Measurements from ENCODE around the gene TTC28. TPM values are rescaled to one million over a fixed set of nuclear protein-coding genes. Genes with fewer than 3 reads are reported as not detected.

TTC28 gene
- total RNA-seq, 2 experiments from 2014 or later = 1.6 to 1.9 TPM

DNA sequence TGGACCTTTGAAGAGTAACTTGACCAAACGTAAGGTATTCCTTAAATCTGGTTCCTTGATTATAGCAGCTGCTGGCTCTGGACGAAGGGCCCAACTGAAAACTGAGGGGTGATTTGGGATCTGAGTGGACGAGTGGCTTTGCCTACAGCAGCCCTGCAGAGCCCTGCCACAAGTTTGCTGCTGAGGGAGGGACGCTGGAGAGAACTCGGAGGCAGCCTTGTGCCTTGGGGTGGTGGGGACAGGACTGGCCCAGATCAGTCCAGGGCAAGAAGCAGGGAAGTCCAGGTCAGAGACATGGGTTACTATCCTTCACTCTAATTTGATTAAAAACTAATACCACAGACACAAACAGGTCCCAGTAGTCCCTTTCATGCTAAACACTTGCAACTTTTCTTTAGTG lies 671.0 kb downstream of the TTC28 start:
- no peaks in the 10 kb centered on the region for H3K36me3 Mint-ChIP-seq (ENCODE audit: low read depth)
- no peak overlapping the region for H3K27ac Mint-ChIP-seq
- DNase-seq = no peak
- H3K4me1 Mint-ChIP-seq (ENCODE audit: low read depth) = no peaks in the 10 kb centered on the region
- H3K9me3 Mint-ChIP-seq = no peaks in the 10 kb centered on the region
- no peaks in the 10 kb centered on the region for H3K27me3 Mint-ChIP-seq (ENCODE audit: low read depth)
- intact Hi-C loops (cut with micrococcal nuclease) = loop anchor here (2.0 to 5.0 kb wide), 2 partner anchors 128 to 1331 kb away; no protein-coding TSS in a partner anchor
- no peak overlapping the region for H3K4me3 Mint-ChIP-seq
- CTCF ChIA-PET = interaction anchor here (1.3 kb wide), 1 partner anchor 127 kb away, joined by 7 read pairs; no protein-coding TSS in a partner anchor

DNA sequence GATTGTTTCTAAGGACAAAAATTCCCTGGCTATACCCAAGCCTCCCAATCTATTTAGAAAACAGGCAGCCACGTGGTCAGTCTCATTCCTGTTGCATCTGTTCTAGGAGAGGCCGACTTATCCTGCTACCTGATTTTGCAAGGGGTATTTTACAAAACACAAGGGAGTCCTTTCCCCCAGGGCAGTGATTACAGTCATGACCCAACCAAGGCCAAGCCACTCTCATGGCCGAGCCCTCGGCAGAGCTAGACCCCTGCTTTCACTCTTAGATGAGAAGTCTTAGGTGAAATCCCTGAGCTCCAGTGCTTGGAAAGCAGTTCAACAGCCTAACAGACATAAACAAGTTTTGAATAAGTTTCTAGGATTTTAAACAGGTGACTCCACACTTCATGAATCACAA lies 671.6 kb downstream of the TTC28 start:
- H3K4me3 Mint-ChIP-seq = no peak overlapping the region
- H3K27ac Mint-ChIP-seq = no peak overlapping the region
- H3K36me3 Mint-ChIP-seq (ENCODE audit: low read depth) = no peaks in the 10 kb centered on the region
- no peaks in the 10 kb centered on the region for H3K4me1 Mint-ChIP-seq (ENCODE audit: low read depth)
- CTCF ChIA-PET = interaction anchor here (1.3 kb wide), 1 partner anchor 127 kb away, joined by 7 read pairs; no protein-coding TSS in a partner anchor
- H3K27me3 Mint-ChIP-seq (ENCODE audit: low read depth) = no peaks in the 10 kb centered on the region
- no peak for DNase-seq
- H3K9me3 Mint-ChIP-seq = no peaks in the 10 kb centered on the region
- intact Hi-C loops (cut with micrococcal nuclease) = loop anchor here (2.0 to 5.0 kb wide), 2 partner anchors 127 to 1331 kb away; no protein-coding TSS in a partner anchor

DNA sequence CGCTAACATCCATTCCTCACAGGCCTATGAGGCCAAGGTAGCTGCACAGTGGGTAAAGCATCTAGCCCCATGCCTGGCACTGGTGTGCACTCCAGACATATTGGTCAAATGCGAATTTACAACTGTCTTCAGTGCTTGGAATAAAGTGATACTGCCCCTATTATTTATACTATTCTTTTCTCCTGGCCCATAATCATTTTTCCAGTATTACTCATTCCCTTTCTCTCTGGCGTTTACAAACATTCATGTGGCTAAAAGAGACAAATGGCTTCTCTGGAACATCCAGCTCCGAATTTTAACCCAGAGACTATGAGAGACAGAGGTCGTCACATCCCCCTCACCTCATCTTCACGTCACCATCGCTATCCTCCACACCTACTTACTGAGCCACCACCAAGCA lies 673.4 kb downstream of the TTC28 start:
- no peak overlapping the region for H3K27ac Mint-ChIP-seq
- intact Hi-C loops (cut with micrococcal nuclease) = loop anchor here (5.0 kb wide), 1 partner anchor 1329 kb away; no protein-coding TSS in a partner anchor

DNA sequence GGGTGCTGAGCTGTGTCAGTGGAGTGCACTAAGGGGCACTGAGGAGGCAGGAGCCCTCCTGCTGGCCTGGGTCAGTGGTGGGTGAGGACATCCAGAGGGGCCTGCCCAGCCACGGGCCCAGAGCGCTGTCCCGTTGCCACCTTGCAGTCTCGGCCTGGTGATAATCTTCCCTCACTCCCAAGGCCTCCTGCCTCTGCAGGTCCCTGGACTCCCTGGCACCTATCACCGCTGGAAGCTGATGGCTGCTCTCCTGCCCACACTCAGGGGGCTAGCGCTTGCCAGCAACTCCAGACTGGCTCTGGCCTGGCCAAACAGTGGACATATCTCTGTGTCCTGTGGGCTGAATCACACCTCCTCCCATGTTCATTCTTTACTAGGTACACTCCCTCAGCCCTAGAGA lies 674.1 kb downstream of the TTC28 start:
- Mint-ChIP-seq H3K27ac (no peak overlapping the region), H3K4me1 (ENCODE audit: low read depth) (no peaks in the 10 kb centered on the region), H3K9me3 (no peaks in the 10 kb centered on the region), H3K36me3 (ENCODE audit: low read depth) (no peaks in the 10 kb centered on the region), H3K27me3 (ENCODE audit: low read depth) (no peaks in the 10 kb centered on the region), H3K4me3 (no peak overlapping the region)
- intact Hi-C loops (cut with micrococcal nuclease) = loop anchor here (5.0 kb wide), 1 partner anchor 1328 kb away; no protein-coding TSS in a partner anchor
- DNase-seq = no peak
- CTCF ChIA-PET = no interaction called here

More for the DNA sequence above, 673.4 kb downstream of the TTC28 start:
- Mint-ChIP-seq H3K36me3 (ENCODE audit: low read depth) (no peaks in the 10 kb centered on the region), H3K4me1 (ENCODE audit: low read depth) (no peaks in the 10 kb centered on the region), H3K4me3 (no peak overlapping the region), H3K27me3 (ENCODE audit: low read depth) (no peaks in the 10 kb centered on the region), H3K9me3 (no peaks in the 10 kb centered on the region)
- no peak for DNase-seq
- CTCF ChIA-PET = interaction anchor here (0.8 kb wide), 1 partner anchor 125 kb away, joined by 3 read pairs; no protein-coding TSS in a partner anchor

DNA sequence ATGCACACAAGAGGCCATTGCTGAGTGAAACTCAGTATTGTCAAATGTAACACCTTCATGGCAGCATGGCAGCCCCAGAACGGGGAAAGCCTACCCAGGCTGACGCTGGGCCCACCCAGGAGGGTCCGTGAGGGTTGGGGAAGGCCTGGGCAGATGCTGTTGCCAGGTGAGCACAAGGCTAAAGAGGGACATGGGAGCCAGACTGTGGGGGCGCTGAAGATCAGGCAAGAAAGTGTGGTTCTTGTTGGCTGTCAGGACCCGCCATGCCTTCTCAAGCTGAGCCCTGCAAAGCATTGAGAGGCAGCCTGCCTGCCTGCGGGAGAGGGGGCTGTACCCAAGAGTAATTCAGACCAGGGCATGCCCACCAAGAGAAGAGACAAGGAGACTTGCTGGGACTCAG lies 675.6 kb downstream of the TTC28 start:
- no peak for DNase-seq
- Mint-ChIP-seq H3K9me3 (no peaks in the 10 kb centered on the region), H3K36me3 (ENCODE audit: low read depth) (no peaks in the 10 kb centered on the region), H3K27ac (no peak overlapping the region), H3K4me1 (ENCODE audit: low read depth) (no peaks in the 10 kb centered on the region), H3K27me3 (ENCODE audit: low read depth) (no peaks in the 10 kb centered on the region), H3K4me3 (no peak overlapping the region)
- CTCF ChIA-PET = interaction anchor here (0.9 kb wide), 1 partner anchor 115 kb away, joined by 3 read pairs; no protein-coding TSS in a partner anchor
- intact Hi-C loops (cut with micrococcal nuclease) = no loop called here

DNA sequence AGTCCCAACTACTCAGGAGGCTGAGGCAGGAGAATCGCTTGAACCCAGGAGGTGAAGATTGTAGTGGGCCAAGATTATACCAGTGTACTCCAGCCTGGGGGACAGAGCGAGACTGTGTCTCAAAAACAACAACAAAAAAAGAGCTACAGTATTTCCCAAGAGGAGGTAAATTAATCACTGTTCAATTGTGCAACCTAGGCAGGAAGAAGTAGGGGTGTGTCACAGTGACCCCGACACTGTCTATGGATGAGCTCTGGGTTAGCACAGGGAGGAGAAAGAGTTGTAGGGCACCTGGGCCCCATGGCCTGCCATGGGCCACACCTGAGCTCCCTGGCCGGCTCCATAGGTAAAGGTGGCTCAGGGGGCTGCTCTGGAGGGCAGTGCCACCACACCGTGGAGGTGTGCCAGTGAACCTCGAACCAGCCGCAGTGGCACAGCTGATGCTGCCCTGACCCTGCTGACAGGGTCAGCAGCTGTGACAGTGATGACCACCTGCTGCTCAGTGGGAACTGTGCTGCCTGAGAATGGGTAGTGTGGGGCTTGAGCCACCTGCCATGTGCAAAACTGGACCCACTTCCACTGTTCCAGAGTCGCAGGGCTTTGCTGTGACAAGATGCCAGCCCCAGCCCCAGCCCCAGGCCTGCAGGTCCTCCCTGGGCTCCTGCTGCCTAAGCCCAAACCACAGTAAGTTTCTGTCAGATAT lies 676.6 kb downstream of the TTC28 start:
- no peak overlapping the region for H3K4me3 Mint-ChIP-seq

DNA sequence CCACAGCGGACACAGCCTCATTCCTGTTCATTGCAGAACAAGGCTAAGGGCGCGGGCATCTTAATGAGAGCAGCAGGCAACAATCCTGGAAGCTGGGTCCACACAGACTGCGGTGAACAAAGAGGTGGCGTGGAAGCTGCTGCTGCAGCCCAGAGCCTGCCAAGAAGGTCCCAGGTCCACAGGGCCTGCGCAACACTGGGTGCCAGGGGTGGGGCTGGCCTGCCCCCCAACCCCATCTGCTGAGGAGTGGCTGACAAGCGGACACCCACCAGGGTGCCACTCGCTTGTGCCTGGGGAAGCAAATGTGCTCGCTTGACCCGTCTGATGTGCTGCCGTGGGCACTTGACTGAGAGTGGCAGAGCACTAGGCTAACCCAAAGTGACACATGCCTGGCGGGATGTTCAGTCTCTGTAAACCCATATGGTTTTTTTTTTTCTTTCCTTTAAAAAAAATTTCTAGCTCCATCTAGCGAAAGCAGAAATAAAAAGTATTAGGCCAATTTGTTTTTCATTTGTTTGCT lies 677.4 kb downstream of the TTC28 start:
- intact Hi-C loops (cut with micrococcal nuclease) = no loop called here
- H3K36me3 Mint-ChIP-seq (ENCODE audit: low read depth) = no peaks in the 10 kb centered on the region
- no peak overlapping the region for H3K27ac Mint-ChIP-seq
- H3K9me3 Mint-ChIP-seq = no peaks in the 10 kb centered on the region
- no peaks in the 10 kb centered on the region for H3K4me1 Mint-ChIP-seq (ENCODE audit: low read depth)
- CTCF ChIA-PET = interaction anchor here (0.6 kb wide), 1 partner anchor 55 kb away, joined by 4 read pairs; no protein-coding TSS in a partner anchor
- no peak overlapping the region for H3K4me3 Mint-ChIP-seq
- no peaks in the 10 kb centered on the region for H3K27me3 Mint-ChIP-seq (ENCODE audit: low read depth)
- DNase-seq = no peak

More for the DNA sequence above, 676.6 kb downstream of the TTC28 start:
- DNase-seq = no peak
- CTCF ChIA-PET = interaction anchor here (0.6 kb wide), 1 partner anchor 56 kb away, joined by 4 read pairs; no protein-coding TSS in a partner anchor
- Mint-ChIP-seq H3K4me1 (ENCODE audit: low read depth) (no peaks in the 10 kb centered on the region), H3K36me3 (ENCODE audit: low read depth) (no peaks in the 10 kb centered on the region), H3K27ac (no peak overlapping the region), H3K9me3 (no peaks in the 10 kb centered on the region), H3K27me3 (ENCODE audit: low read depth) (no peaks in the 10 kb centered on the region)
- intact Hi-C loops (cut with micrococcal nuclease) = no loop called here

DNA sequence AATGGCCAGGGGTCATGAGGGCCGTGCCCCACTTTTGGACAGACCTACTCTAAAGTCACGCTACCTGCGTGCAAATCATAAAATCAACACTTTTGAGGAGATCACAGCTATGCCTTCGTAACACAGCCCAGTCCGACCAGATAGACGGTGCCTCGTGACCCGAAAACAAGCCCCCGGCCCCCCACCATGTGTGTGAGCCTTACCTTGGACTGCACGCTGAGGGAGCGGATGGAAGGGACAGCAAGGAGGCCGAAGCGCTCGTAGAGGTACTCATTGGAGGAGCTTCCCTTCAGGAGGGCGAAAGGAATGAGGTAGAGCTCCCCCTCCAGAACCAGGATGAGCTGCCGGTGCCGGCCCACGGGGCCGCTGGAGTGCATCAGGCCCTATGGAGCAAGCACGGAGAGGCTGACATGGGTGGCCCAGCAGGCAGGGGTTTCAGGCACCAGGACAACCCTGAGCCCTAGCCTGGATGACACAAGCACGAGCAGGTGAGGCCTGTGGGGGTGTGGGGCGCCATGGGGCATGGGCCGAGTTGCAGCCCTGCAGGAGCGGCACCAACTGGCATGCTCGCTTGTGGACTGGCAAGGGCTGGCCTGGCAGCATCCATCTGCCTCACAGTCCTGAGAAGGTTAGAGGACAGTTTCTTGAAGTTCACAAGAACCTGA lies 678.3 kb downstream of the TTC28 start:
- no peak overlapping the region for H3K4me3 Mint-ChIP-seq
- no peaks in the 10 kb centered on the region for H3K36me3 Mint-ChIP-seq (ENCODE audit: low read depth)
- no peak for DNase-seq
- no peaks in the 10 kb centered on the region for H3K27me3 Mint-ChIP-seq (ENCODE audit: low read depth)
- CTCF ChIA-PET = no interaction called here
- no peaks in the 10 kb centered on the region for H3K9me3 Mint-ChIP-seq
- intact Hi-C loops (cut with micrococcal nuclease) = no loop called here
- no peaks in the 10 kb centered on the region for H3K4me1 Mint-ChIP-seq (ENCODE audit: low read depth)
- H3K27ac Mint-ChIP-seq = no peak overlapping the region

DNA sequence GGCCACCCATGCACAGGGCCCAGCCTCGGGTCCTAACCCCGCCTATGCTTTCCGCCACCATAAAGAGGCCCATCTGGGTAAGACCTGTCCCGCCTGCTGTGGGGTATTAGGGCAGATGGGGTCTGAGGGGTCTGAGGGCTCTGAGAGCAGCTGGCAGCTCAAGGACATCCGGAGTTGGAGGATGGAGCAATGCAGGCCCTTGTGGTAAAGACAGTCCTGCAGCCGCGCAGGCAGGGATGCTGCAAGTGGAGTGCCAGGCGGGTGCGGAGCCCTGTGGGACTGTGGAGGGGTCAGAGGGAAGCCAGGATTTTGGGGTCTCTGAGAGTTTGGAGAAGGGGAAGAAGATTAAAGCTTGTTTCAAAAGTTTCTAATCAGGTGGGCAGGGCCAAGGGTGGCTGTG lies 679.3 kb downstream of the TTC28 start:
- no peak overlapping the region for H3K4me3 Mint-ChIP-seq
- no peak for DNase-seq
- H3K27ac Mint-ChIP-seq = no peak overlapping the region
- intact Hi-C loops (cut with micrococcal nuclease) = no loop called here
- CTCF ChIA-PET = no interaction called here
- H3K36me3 Mint-ChIP-seq (ENCODE audit: low read depth) = no peaks in the 10 kb centered on the region
- H3K9me3 Mint-ChIP-seq = no peaks in the 10 kb centered on the region
- H3K4me1 Mint-ChIP-seq (ENCODE audit: low read depth) = no peaks in the 10 kb centered on the region
- H3K27me3 Mint-ChIP-seq (ENCODE audit: low read depth) = no peaks in the 10 kb centered on the region

DNA sequence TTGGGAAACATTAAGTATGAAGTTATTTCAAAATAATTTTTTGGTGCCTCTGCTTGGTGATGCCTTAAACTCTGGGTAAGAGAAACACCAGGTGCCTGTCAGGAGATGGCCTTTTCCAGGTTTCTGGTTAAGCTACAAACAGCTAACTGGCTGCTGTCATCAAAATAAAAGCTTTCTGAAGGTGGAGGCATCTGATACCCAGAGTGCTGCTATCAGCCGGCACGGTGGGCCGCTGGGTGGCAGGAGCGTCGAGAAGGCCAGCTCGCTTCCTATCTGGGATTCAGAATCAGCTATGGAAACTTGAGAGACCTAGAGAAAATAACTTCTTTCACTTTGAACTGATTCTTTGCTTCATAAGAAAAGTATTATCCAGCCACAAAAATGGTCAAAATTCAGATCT lies 679.8 kb downstream of the TTC28 start:
- Mint-ChIP-seq H3K27me3 (ENCODE audit: low read depth) (no peaks in the 10 kb centered on the region), H3K4me3 (no peak overlapping the region), H3K27ac (no peak overlapping the region), H3K9me3 (no peaks in the 10 kb centered on the region), H3K4me1 (ENCODE audit: low read depth) (no peaks in the 10 kb centered on the region), H3K36me3 (ENCODE audit: low read depth) (no peaks in the 10 kb centered on the region)
- intact Hi-C loops (cut with micrococcal nuclease) = no loop called here
- no peak for DNase-seq
- CTCF ChIA-PET = no interaction called here

DNA sequence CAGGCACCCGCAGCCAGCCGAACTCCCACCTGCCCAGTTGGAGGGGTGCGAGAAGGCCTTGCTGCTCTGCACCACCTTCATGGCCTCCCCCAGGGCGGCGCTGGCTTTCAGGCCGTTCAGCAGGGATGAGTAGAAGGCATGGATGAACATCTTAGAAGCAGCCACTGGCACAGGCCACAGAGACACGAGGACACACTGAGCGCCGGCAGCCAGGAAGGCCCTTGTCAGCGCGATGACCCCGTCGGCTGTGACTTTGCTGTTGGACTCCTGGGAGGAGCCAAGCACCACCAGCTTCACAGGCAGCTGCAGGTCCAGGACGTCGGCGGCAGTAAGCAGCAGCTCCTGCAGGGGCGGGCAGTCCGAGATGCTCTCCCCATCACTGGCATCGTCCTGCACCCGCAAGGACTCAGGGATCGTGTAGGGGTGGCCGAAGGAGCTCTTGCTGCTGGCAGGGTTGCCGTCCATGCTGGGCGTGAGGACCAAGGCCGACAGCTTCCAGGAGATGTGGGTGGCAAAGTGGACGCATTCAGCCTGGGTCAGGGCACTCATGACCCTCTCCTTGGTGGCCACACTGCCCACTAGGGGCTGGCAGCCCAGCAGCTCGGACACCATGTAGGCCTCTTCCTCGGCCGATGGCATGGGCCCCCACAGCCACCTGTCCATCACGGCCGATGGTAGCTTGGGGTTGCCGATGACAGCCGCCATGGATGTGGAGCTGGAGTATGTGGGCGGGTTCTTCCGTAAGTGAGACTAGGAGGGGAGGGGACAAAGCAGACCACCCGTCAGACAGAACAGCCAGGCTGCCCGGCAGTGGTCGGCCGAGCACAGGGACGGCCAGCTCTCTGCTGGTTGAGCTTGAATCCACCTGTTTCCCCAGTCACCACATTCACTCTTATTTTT lies 680.9 kb downstream of the TTC28 start:
- Mint-ChIP-seq H3K27me3 (ENCODE audit: low read depth) (no peaks in the 10 kb centered on the region), H3K36me3 (ENCODE audit: low read depth) (no peaks in the 10 kb centered on the region), H3K9me3 (no peaks in the 10 kb centered on the region), H3K4me1 (ENCODE audit: low read depth) (no peaks in the 10 kb centered on the region), H3K27ac (no peak overlapping the region), H3K4me3 (no peak overlapping the region)
- intact Hi-C loops (cut with micrococcal nuclease) = no loop called here
- CTCF ChIA-PET = interaction anchor here (1.0 kb wide), 1 partner anchor 22 kb away, joined by 4 read pairs; no protein-coding TSS in a partner anchor
- DNase-seq = no peak

DNA sequence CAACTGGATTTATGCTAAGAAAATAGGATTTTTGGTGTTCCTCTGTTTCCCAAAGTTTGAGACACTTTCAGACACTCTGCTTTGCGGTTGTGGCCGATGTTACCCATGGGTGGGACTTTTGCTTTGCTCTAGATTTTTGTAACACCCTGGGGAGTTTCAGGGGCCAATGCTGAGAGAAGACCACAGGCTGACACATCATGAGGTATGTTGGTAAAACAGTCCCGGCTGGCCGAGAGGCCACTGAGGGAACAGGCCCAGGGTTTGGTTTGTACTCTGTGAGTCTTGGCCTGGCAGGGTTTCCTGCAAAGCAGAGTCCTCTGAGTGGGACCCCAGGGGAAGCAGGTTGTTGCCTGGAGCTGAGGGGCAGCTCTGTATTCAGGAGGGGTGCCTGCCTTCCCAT lies 682.1 kb downstream of the TTC28 start:
- DNase-seq = no peak
- no peak overlapping the region for H3K4me3 Mint-ChIP-seq
- H3K36me3 Mint-ChIP-seq (ENCODE audit: low read depth) = no peaks in the 10 kb centered on the region
- H3K27me3 Mint-ChIP-seq (ENCODE audit: low read depth) = no peaks in the 10 kb centered on the region
- CTCF ChIA-PET = no interaction called here
- no peak overlapping the region for H3K27ac Mint-ChIP-seq
- intact Hi-C loops (cut with micrococcal nuclease) = no loop called here
- no peaks in the 10 kb centered on the region for H3K9me3 Mint-ChIP-seq
- H3K4me1 Mint-ChIP-seq (ENCODE audit: low read depth) = no peaks in the 10 kb centered on the region

Measured in activated naive CD4-positive, alpha-beta T cell treated with anti-CD3 and anti-CD28 coated beads for 36 hours (primary cell).